Germinal center (tissue), 1 donor: ENCODE data around the gene BEND2.
"Not testable (repeated sequence)": the region's sequence is repeated elsewhere in the genome, so short reads cannot be mapped to it uniquely, and the experiment has no call there.

Source experiments
- DNase-seq: peaks from one replicate; pipeline ENCODE4 v3.0.0; 2012; ENCODE audit warnings: mixed read lengths, low spot score

The BEND2 gene

GRCh38 chrX:18220786-18221185 lies at the start of gene BEND2:
BEND2 (minus strand) TSS chrX:18220886; CDS start chrX:18220750, 136 bp downstream.
- DNase-seq, result no peak

- DNase-seq, result no peak
Observed at GRCh38 chrX:18255059-18255458, 34.4 kb upstream of the BEND2 start.

GRCh38 chrX:18252644-18253359 lies 32.1 kb upstream of the BEND2 start:
- DNase-seq, result no peak

GRCh38 chrX:18229646-18230045 lies 9.0 kb upstream of the BEND2 start:
- not testable (repeated sequence) for DNase-seq

DNA sequence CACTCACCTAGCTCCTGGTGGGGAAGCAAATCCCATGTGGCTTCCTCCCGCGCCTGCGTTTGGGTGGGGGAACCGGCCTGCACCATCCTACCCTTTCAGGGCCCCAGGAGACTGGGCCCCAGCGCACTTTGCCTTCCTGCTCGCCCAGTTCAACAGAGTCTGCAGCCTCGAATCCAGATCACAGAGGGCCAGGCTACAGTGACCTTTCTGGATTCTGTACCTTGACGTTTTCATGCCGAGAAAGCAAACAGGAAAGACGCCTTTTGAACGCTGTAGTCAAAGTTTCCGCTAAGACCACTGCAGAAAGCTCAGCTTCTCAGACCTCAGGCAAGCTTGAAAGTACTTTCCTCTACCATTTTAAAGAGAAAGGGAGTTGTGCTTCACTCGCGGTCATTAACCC lies 7.4 kb upstream of the BEND2 start:
- DNase-seq, result no peak

- DNase-seq, result no peak
Observed at GRCh38 chrX:18227458-18227857, 6.8 kb upstream of the BEND2 start.

- no peak for DNase-seq
Observed at GRCh38 chrX:18210470-18210869, 10.2 kb downstream of the BEND2 start.

- no peak for DNase-seq
Observed at GRCh38 chrX:18206657-18207056, 14.0 kb downstream of the BEND2 start.

- DNase-seq, result no peak
Observed at GRCh38 chrX:18203631-18204030, 17.1 kb downstream of the BEND2 start.

DNA sequence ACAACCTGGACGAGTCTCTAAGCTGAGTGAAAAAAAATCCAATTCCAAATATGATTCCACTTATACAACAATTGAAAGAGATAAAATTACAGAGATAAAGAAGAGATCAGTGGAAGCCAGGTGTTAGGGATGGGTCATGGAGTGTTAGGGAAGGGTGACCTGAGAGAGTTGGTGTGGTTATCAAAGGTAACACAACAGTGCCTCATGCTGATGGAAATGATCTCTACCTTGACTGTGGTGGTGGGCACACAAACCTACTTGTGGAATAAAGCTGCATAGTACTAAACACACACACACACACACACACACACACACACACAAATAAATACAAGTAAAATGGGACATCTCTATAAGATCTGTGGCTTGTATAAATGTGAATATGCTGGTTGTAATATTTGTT lies 26.0 kb downstream of the BEND2 start:
- DNase-seq, result no peak

- DNase-seq, result no peak
Observed at GRCh38 chrX:18179446-18179845, 41.2 kb downstream of the BEND2 start.

- DNase-seq, result no peak
Observed at GRCh38 chrX:18174971-18175370, 45.7 kb downstream of the BEND2 start.

DNA sequence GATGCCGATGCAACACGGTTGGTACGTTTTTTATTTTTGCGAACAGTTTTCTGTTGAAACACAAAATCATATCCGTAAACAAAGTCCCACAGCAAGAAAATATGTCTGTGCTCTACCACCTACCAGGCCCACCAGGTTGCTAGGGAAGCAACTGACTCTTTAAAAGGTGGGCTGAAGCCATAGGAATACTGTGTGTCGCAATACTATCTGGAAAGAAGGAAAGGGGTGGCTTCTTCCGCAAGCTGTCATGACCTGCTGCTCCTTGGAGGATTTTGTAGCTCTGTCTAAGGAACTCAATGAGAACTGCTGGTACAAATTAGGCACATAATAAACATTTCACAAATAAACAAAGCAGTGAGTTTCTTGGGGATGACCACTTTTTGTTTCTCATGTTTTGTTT lies 46.5 kb downstream of the BEND2 start:
- DNase-seq, result no peak

GRCh38 chrX:18173494-18174180 lies 47.0 kb downstream of the BEND2 start:
- no peak for DNase-seq

GRCh38 chrX:18172970-18173369 lies 47.7 kb downstream of the BEND2 start:
- no peak for DNase-seq

DNA sequence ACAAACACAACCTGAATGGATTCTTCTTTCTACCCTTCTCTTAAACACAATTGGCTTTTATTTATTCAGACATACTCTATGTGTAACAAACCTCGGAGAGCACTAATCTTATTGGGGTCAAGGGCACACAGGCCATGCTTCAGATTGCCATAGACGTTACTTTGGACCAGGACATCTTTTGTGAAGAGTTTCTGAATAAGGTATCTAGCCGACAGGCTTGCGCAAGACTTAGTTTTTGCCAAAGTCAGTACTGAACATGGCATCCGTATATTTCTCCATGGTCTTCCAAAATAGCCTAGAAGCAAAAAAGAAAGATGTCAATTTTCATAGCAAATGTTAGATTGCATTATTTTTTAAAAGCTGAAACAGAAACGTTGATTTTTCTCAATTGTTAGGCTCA lies 49.8 kb downstream of the BEND2 start:
- no peak for DNase-seq

- DNase-seq, result no peak
Observed at GRCh38 chrX:18166068-18166467, 54.6 kb downstream of the BEND2 start.

GRCh38 chrX:18160369-18160768 lies 60.3 kb downstream of the BEND2 start:
- no peak for DNase-seq

GRCh38 chrX:18158963-18159362 lies 61.7 kb downstream of the BEND2 start:
- DNase-seq, result no peak

DNA sequence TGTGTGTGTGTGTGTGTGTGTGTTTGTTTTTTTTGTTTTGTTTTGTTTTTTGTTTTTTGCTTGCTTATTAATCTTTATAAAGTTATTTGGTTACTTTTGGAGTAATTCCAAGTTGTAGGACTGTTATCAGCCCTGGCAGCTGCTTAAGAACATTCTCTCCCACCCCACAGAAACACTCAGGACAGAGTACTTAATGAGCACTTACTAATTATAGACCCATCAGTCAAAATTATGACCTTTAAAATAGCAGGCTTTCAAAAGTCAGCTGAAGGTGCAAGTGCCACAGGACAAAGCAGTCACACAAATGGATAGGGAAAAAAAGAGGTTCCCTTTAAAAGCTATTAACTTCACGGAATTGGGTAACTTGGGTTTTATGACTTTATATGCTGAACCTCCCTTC lies 69.0 kb downstream of the BEND2 start:
- no peak for DNase-seq

DNA sequence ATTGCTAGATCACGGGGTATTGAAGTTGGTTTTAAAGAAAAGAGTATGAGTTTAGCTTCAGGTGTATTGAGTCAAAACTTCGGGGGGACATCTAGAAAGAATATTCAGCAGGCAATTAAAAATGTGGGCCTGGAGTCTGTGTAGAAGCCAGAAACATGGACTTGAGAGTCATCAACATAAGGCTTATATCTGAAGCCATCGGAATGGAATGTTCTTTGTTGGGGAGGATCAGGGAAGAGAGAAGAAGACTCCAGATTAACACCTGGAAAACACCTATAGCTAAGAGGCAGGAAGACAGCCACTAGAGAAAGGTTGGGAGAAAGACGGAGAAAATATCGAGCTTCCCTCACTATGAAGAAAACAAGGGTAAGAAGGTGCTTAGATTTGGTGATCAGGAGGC lies 69.5 kb downstream of the BEND2 start:
- no peak for DNase-seq

DNA sequence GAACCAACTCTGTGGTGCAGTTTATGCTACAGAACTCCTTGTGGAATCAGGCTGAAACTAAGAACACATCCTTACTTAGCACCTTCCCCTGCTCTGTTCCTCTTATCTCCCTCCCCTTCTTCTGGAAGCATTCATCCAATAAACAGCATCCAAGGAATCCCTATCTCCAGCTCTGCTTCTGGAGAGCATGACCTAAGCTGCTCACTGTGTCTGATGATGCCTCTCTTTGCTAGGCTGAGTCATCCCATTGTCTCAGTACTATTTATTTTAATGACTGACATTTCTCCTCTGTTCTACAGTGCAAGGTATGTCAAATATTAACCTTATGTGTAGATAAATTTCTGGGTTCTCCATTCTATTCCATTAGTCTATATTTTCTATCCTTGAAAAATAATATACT lies 71.2 kb downstream of the BEND2 start:
- DNase-seq, result no peak

DNA sequence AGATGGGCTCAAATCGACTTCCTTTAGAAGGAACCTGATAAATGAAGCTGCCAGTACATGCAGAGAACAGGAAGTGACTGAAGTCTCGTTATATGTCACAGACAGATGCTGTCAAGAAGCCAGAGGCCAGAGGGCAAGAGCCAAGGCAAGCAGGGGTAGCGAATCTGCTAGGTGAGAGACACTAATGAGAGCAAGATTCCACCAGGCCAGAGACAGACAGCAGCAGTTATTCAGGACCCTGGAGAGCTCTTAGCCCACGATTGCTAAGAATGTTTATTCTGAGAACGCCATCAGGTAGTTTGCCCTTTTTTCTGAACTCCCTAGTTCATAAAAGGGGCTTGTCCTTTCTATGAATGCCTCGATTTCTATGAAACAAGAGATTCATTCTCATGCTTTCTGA lies 73.7 kb downstream of the BEND2 start:
- no peak for DNase-seq

DNA sequence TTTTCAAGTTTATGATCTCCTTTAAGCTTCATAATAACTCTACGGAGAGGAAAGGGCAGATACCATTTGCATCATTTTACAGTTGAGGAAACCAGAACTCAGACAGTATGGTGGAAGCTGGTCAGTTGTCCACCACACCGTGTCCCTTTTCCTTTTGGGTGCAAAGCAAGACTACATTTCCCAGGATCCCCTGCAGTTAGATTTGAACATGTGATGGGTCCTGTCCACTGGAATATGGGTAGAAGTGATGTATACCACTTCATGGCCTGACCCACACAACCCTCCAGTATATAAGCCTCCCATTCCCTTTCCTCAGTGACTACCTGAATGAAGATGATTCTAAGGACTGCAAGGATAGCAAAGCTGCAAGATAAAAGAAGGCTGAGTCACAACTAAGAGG lies 74.7 kb downstream of the BEND2 start:
- no peak for DNase-seq
